Keratinocyte (primary cell): ENCODE data around the gene OASL. TPM values are rescaled to one million over a fixed set of nuclear protein-coding genes. Genes with fewer than 3 reads are reported as not detected.
"Not testable (repeated sequence)": the region's sequence is repeated elsewhere in the genome, so short reads cannot be mapped to it uniquely, and the experiment has no call there.

Experiments
- DNase-seq: peaks from one replicate; pipeline ENCODE4 v3.0.0-alpha.2; 2011; ENCODE audit warnings: low read depth, missing footprints, low spot score
- FAIRE-seq: peaks from 2 replicates; lab custom pipeline; 2011; peaks lifted over from hg19 to GRCh38; lab: Jason Lieb, UNC
- H2AFZ ChIP-seq: 2 replicates; pipeline ENCODE4 v1.6.0; 2012; ENCODE audit warnings: low read length, control low read depth, inconsistent platforms; ENCODE audit not compliant: control insufficient read depth
- H3K27ac ChIP-seq: 2 replicates; pipeline ENCODE4 v1.5.1; 2011; ENCODE audit warnings: low read length; ENCODE audit not compliant: control insufficient read depth, insufficient read depth
- H3K27me3 ChIP-seq: 3 replicates; pipeline ENCODE4 v1.6.0; 2011; ENCODE audit warnings: low read length; ENCODE audit not compliant: control insufficient read depth, insufficient read depth; ENCODE audit errors: extremely low read depth
- H3K36me3 ChIP-seq, 2 experiments: 2 replicates in 1 of 2; 3 replicates in 1 of 2; pipeline ENCODE4 v1.5.1; 2011; ENCODE audit warnings: low read length in 2 of 2, mild to moderate bottlenecking in 1 of 2; ENCODE audit not compliant: control insufficient read depth in 2 of 2, insufficient read depth in 2 of 2; ENCODE audit errors: extremely low read depth in 1 of 2
- H3K4me1 ChIP-seq: 3 replicates; pipeline ENCODE4 v1.5.1; 2011; ENCODE audit warnings: low read length; ENCODE audit not compliant: control insufficient read depth, insufficient read depth; ENCODE audit errors: extremely low read depth
- H3K4me2 ChIP-seq: 3 replicates; pipeline ENCODE4 v1.6.0; 2011; ENCODE audit warnings: low read depth, low read length; ENCODE audit not compliant: control insufficient read depth, insufficient read depth; ENCODE audit errors: extremely low read depth
- H3K4me3 ChIP-seq, 3 experiments: fragments of 200-600 bp in 1 of 3; sonication (generic) in 1 of 3; 2 replicates in 2 of 3; 3 replicates in 1 of 3; pipeline ENCODE4 v1.5.1; 2011 to 2016; ENCODE audit warnings: low read length in 3 of 3, mild to moderate bottlenecking in 3 of 3, control low read depth in 2 of 3, inconsistent platforms in 1 of 3, low read depth in 1 of 3, mixed read lengths in 1 of 3, mixed run types in 1 of 3, moderate library complexity in 1 of 3; ENCODE audit not compliant: control insufficient read depth in 2 of 3, insufficient read depth in 2 of 3; ENCODE audit errors: extremely low read depth in 1 of 3
- H3K79me2 ChIP-seq: 2 replicates; pipeline ENCODE4 v1.6.0; 2012; ENCODE audit warnings: low read length; ENCODE audit not compliant: control insufficient read depth, insufficient read depth
- H3K9ac ChIP-seq: 3 replicates; pipeline ENCODE4 v1.6.0; 2011; ENCODE audit warnings: low read length; ENCODE audit not compliant: control insufficient read depth, insufficient read depth; ENCODE audit errors: extremely low read depth
- H3K9me1 ChIP-seq: 3 replicates; pipeline ENCODE4 v1.6.0; 2011; ENCODE audit warnings: low read length; ENCODE audit not compliant: control insufficient read depth, insufficient read depth; ENCODE audit errors: extremely low read depth
- H3K9me3 ChIP-seq: 2 replicates; pipeline ENCODE4 v1.5.1; 2012; ENCODE audit warnings: low read depth, low read length; ENCODE audit not compliant: control insufficient read depth
- H4K20me1 ChIP-seq: 3 replicates; pipeline ENCODE4 v1.6.0; 2011; ENCODE audit warnings: low read length; ENCODE audit not compliant: control insufficient read depth, insufficient read depth; ENCODE audit errors: extremely low read depth
- EZH2 ChIP-seq: IDR thresholded peaks from one replicate; pipeline ENCODE4 v1.6.1; 2012; ENCODE audit warnings: inconsistent platforms, mild to moderate bottlenecking, low read length, moderate library complexity
- dilution Hi-C: fragments of 300-500 bp; cut with MboI; formaldehyde crosslinking; loops from one replicate; pipeline ENCODE4 v1.7.0; 2020; ENCODE audit warnings: low sequenced_read_pairs; ENCODE audit not compliant: extremely low pct_ligation_motif_present
- polyA plus RNA-seq, 5 experiments: library from polyadenylated mRNA; depleted of rRNA in 3 of 5; stranded (reverse) in 3 of 5; stranded (forward) in 1 of 5; unstranded in 1 of 5; fragments of >200 nt; gene quantifications; 1 replicate in 1 of 5; 2 replicates in 3 of 5; 3 replicates in 1 of 5; pipeline versions ENCODE4 v1.2.1 to v1.2.3, GENCODE V29; 2011 to 2012; ENCODE audit warnings: missing spikeins in 2 of 5, low read depth in 1 of 5, low replicate concordance in 1 of 5
- TF ChIP-seq, protein P1 (sequence below), 3 experiments: IDR thresholded peaks in 1 of 3; conservative IDR thresholded peaks in 1 of 3; optimal IDR thresholded peaks in 1 of 3; 2 replicates in 2 of 3; 3 replicates in 1 of 3; pipeline versions ENCODE3 to v1.5.1; 2011; ENCODE audit warnings: low read length in 3 of 3, mild to moderate bottlenecking in 3 of 3, moderate library complexity in 2 of 3, control low read depth in 1 of 3, inconsistent platforms in 1 of 3; ENCODE audit not compliant: insufficient read depth in 2 of 3; ENCODE audit errors: extremely low read depth in 1 of 3

Gene OASL
- polyA plus RNA-seq, 1 donor (not counting 4 experiments of a cell fraction or from before 2014, with no cell fraction given), result 3.6 TPM

DNA sequence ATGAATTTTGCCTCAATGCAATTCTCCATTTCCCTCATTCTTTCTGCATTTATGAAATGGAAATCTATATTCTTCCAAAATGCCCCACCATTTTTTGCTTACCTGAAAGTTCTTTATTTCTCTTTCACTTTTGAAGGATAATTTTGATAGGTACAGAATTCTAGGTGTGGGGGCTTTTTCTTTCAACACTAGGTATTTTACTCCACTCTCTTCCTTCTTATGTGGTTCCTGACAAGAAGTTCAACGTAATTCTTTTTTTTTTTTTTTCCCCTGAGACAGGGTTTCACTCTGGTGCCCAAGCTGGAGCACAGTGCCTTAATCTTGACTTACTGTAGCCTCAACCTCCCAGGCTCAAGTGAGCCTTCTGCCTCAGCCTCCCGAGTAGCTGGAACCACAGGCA lies 26.3 kb upstream of the OASL start:
- peaks cover 1% of the 10 kb centered on the region for H3K4me1 ChIP-seq
- H4K20me1 ChIP-seq, result no peaks in the 10 kb centered on the region
- H3K9me3 ChIP-seq, result no peaks in the 10 kb centered on the region
- FAIRE-seq (no peak), DNase-seq (no peak)
- H2AFZ ChIP-seq, result no peak overlapping the region
- no peak overlapping the region for H3K4me3 ChIP-seq
- dilution Hi-C loops, result no loop called here
- no peak overlapping the region for H3K9ac ChIP-seq
- no peak overlapping the region for H3K27ac ChIP-seq
- H3K79me2 ChIP-seq, result no peaks in the 10 kb centered on the region
- no peak for TF ChIP-seq EZH2
- TF ChIP-seq, protein P1, sequence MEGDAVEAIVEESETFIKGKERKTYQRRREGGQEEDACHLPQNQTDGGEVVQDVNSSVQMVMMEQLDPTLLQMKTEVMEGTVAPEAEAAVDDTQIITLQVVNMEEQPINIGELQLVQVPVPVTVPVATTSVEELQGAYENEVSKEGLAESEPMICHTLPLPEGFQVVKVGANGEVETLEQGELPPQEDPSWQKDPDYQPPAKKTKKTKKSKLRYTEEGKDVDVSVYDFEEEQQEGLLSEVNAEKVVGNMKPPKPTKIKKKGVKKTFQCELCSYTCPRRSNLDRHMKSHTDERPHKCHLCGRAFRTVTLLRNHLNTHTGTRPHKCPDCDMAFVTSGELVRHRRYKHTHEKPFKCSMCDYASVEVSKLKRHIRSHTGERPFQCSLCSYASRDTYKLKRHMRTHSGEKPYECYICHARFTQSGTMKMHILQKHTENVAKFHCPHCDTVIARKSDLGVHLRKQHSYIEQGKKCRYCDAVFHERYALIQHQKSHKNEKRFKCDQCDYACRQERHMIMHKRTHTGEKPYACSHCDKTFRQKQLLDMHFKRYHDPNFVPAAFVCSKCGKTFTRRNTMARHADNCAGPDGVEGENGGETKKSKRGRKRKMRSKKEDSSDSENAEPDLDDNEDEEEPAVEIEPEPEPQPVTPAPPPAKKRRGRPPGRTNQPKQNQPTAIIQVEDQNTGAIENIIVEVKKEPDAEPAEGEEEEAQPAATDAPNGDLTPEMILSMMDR (optimal IDR thresholded peaks at IDR 0.05 in 1 of 3, IDR thresholded peaks at IDR 0.05 in 1 of 3, conservative IDR thresholded peaks at IDR 0.05 in 1 of 3; ENCODE audit: extremely low read depth in 1 of 3, insufficient read depth in 2 of 3, low read length in 3 of 3), result no peak
- H3K9me1 ChIP-seq, result no peaks in the 10 kb centered on the region
- no peaks in the 10 kb centered on the region for H3K27me3 ChIP-seq
- H3K4me2 ChIP-seq, result no peak overlapping the region
- no peaks in the 10 kb centered on the region for H3K36me3 ChIP-seq

DNA sequence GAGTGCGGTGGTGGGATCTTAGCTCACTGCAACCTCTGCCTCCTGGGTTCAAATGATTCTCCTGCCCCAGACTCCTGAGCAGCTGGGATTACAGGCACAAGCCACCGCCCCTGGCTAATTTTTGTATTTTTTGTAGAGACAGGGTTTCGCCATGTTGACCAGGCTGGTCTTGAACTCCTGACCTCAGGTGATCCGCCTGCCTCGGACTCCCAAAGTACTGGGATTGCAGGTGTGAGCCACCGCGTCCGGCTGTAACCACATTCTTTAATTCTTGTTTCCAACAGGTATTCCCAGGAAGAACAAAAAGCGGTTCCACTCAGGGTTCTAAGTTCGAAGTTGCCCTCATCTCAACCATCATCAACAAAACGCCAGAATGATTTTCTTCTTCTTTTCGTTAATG lies 25.5 kb upstream of the OASL start:
- H3K36me3 ChIP-seq, FAIRE-seq, H3K9ac ChIP-seq, H3K9me3 ChIP-seq, H3K27me3 ChIP-seq, H3K4me2 ChIP-seq, H3K4me3 ChIP-seq, H4K20me1 ChIP-seq, H3K79me2 ChIP-seq, H3K9me1 ChIP-seq, dilution Hi-C loops, H2AFZ ChIP-seq, H3K27ac ChIP-seq, H3K4me1 ChIP-seq, DNase-seq: not testable (repeated sequence)

DNA sequence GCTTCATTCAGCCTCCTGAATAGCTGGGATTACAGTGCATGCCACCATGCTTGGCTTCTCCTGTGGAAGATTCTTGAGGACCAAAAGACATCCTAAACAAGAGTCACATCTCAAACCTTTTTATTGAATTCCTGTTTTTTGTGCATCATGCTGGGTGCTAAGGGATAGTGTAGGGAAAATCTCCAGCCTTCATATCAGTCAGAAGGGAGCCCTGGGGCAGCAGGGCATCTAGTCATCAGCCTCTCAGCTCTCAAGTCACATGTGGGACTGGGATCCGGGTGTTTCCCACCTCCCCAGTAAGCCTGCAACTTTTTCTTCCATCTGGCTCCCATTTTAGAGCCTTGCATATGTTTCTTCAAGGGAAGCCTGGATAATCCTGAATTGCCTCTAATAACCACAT lies 25.1 kb upstream of the OASL start:
- Histone ChIP-seq H4K20me1 (no peaks in the 10 kb centered on the region), H3K36me3 (no peaks in the 10 kb centered on the region), H3K4me1 (peaks cover 3% of the 10 kb centered on the region), H3K27ac (no peak overlapping the region), H3K27me3 (no peaks in the 10 kb centered on the region), H3K9me3 (no peaks in the 10 kb centered on the region), H2AFZ (no peak overlapping the region), H3K4me3 (no peak overlapping the region), H3K9me1 (no peaks in the 10 kb centered on the region), H3K4me2 (no peak overlapping the region), H3K9ac (no peak overlapping the region), H3K79me2 (no peaks in the 10 kb centered on the region)
- no peak for FAIRE-seq
- no peak for DNase-seq
- TF ChIP-seq, protein P1 (optimal IDR thresholded peaks at IDR 0.05 in 1 of 3, IDR thresholded peaks at IDR 0.05 in 1 of 3, conservative IDR thresholded peaks at IDR 0.05 in 1 of 3; ENCODE audit: extremely low read depth in 1 of 3, insufficient read depth in 2 of 3, low read length in 3 of 3), result no peak
- no peak for TF ChIP-seq EZH2
- dilution Hi-C loops, result no loop called here
